Smooth muscle cell (in vitro differentiated cells): ENCODE data around the gene PEA15. TPM values are rescaled to one million over a fixed set of nuclear protein-coding genes. Genes with fewer than 3 reads are reported as not detected.
A peak's percentile ranks its signal among the peaks of the same experiment; 100 is the strongest.

ENCODE experiments used
- DNase-seq: peaks from one replicate; lab custom pipeline; 2025; ENCODE audit not compliant: unreplicated experiment; lab: John Stamatoyannopoulos, UW
- H2AFZ ChIP-seq: fragments of 200-600 bp; sonication (generic); 2 replicates; pipeline ENCODE4 v1.6.0; 2016; ENCODE audit warnings: antibody characterized with exemption, low read depth, mild to moderate bottlenecking
- H3F3A ChIP-seq: fragments of 200-600 bp; sonication (generic); 2 replicates; pipeline ENCODE4 v1.6.0; 2017; ENCODE audit warnings: antibody characterized with exemption, low read depth
- H3K27ac ChIP-seq: fragments of 200-600 bp; sonication (generic); 2 replicates; pipeline ENCODE4 v1.5.1; 2016; ENCODE audit warnings: low read depth, mild to moderate bottlenecking
- H3K27me3 ChIP-seq: fragments of 200-600 bp; sonication (generic); 2 replicates; pipeline ENCODE4 v1.6.1; 2016; ENCODE audit warnings: low read depth, mild to moderate bottlenecking
- H3K36me3 ChIP-seq: fragments of 200-600 bp; sonication (generic); 2 replicates; pipeline ENCODE4 v1.5.1; 2016; ENCODE audit warnings: low read depth
- H3K4me1 ChIP-seq: fragments of 200-600 bp; sonication (generic); 2 replicates; pipeline ENCODE4 v1.5.1; 2016; ENCODE audit warnings: low read depth
- H3K4me2 ChIP-seq: fragments of 200-600 bp; sonication (generic); 2 replicates; pipeline ENCODE4 v1.6.0; 2016; ENCODE audit warnings: mild to moderate bottlenecking
- H3K4me3 ChIP-seq: fragments of 200-600 bp; sonication (generic); 2 replicates; pipeline ENCODE4 v1.5.1; 2016; ENCODE audit warnings: mild to moderate bottlenecking
- H3K79me2 ChIP-seq: fragments of 200-600 bp; sonication (generic); 2 replicates; pipeline ENCODE4 v1.6.0; 2016; ENCODE audit warnings: low read depth, mild to moderate bottlenecking
- H3K9ac ChIP-seq: fragments of 200-600 bp; sonication (generic); 2 replicates; pipeline ENCODE4 v1.6.0; 2016; ENCODE audit warnings: low read depth
- H3K9me3 ChIP-seq: fragments of 200-600 bp; sonication (generic); replicated peaks from 2 replicates; pipeline ENCODE4 v1.5.1; 2016; ENCODE audit warnings: low read depth
- H4K20me1 ChIP-seq: fragments of 200-600 bp; sonication (generic); 2 replicates; pipeline ENCODE4 v1.6.0; 2016; ENCODE audit warnings: low read depth
- CTCF ChIP-seq: fragments of 200-600 bp; sonication (generic); IDR thresholded peaks from 2 replicates; pipeline ENCODE4 v1.5.1; 2017; ENCODE audit warnings: borderline replicate concordance, mild to moderate bottlenecking, antibody characterized with exemption; ENCODE audit not compliant: insufficient read depth, poor library complexity, severe bottlenecking
- WGBS: methylation state at CpG from one replicate; pipeline ENCODE4 v1.1.7; 2016; ENCODE audit warnings: low lambda C conversion rate; 5-methylcytosine and 5-hydroxymethylcytosine counted together
- polyA plus RNA-seq: library from polyadenylated mRNA; unstranded; fragments of >200 nt; fragmentation: Nextera tagmentation; extraction: Ambion mirVana; gene quantifications from 2 replicates; pipeline ENCODE4 v1.2.1, GENCODE V29; 2016
- total RNA-seq: library from RNA; depleted of rRNA; stranded (reverse); fragments of >200 nt; gene quantifications from 2 replicates; pipeline ENCODE4 v1.2.3, GENCODE V29; 2014

PEA15 gene
- total and polyA plus RNA-seq, 2 experiments from 2014 or later: 73.1 to 115 TPM

GRCh38 chr1:160209321-160210046, 4.3 kb downstream of the PEA15 start:
- peak overlapping the region; percentile 88 for H3K4me2 ChIP-seq

GRCh38 chr1:160210561-160210960, 5.4 kb downstream of the PEA15 start:
- DNase-seq: no peak

More at GRCh38 chr1:160209321-160210046, 4.3 kb downstream of the PEA15 start:
- Histone ChIP-seq H3K79me2 (peaks cover 38% of the 10 kb centered on the region), H3K36me3 (no peaks in the 10 kb centered on the region), H3K9ac (peak overlapping the region; percentile 34), H3K27ac (peak overlapping the region; percentile 95), H3F3A (peaks cover 26% of the 10 kb centered on the region), H3K9me3 (no peaks in the 10 kb centered on the region), H3K4me1 (peaks cover 64% of the 10 kb centered on the region), H3K27me3 (no peaks in the 10 kb centered on the region), H3K4me3 (no peak overlapping the region), H4K20me1 (peaks cover 72% of the 10 kb centered on the region), H2AFZ (no peak overlapping the region)
- WGBS: 49% methylated on average over 7 of the region's 7 CpGs
- TF ChIP-seq CTCF: no peak
- no peak for DNase-seq

GRCh38 chr1:160211046-160211790, 6.0 kb downstream of the PEA15 start:
- H3K27ac ChIP-seq: no peak overlapping the region
- no peak overlapping the region for H3K4me2 ChIP-seq
- peaks cover 57% of the 10 kb centered on the region for H3K4me1 ChIP-seq
- peaks cover 76% of the 10 kb centered on the region for H4K20me1 ChIP-seq
- H3K9me3 ChIP-seq: no peaks in the 10 kb centered on the region
- H3K27me3 ChIP-seq: no peaks in the 10 kb centered on the region
- H3K9ac ChIP-seq: no peak overlapping the region
- peaks cover 26% of the 10 kb centered on the region for H3F3A ChIP-seq
- H3K4me3 ChIP-seq: no peak overlapping the region
- WGBS: 86% methylated on average over 10 of the region's 10 CpGs
- H3K79me2 ChIP-seq: peaks cover 38% of the 10 kb centered on the region
- H3K36me3 ChIP-seq: no peaks in the 10 kb centered on the region
- no peak overlapping the region for H2AFZ ChIP-seq
- DNase-seq: no peak
- no peak for TF ChIP-seq CTCF

More at GRCh38 chr1:160210561-160210960, 5.4 kb downstream of the PEA15 start:
- Histone ChIP-seq H3F3A (peaks cover 26% of the 10 kb centered on the region), H3K9ac (no peak overlapping the region), H3K27ac (peak overlapping the region; percentile 31), H3K27me3 (no peaks in the 10 kb centered on the region), H3K79me2 (peaks cover 38% of the 10 kb centered on the region), H3K36me3 (no peaks in the 10 kb centered on the region), H3K4me2 (no peak overlapping the region), H2AFZ (no peak overlapping the region), H3K4me1 (peaks cover 59% of the 10 kb centered on the region), H4K20me1 (peaks cover 76% of the 10 kb centered on the region), H3K4me3 (no peak overlapping the region), H3K9me3 (no peaks in the 10 kb centered on the region)
- 87% methylated on average over 5 of the region's 5 CpGs for WGBS
- no peak for TF ChIP-seq CTCF
